ENCODE measurements around the gene GPER1. TPM values are rescaled to one million over a fixed set of nuclear protein-coding genes. Genes with fewer than 3 reads are reported as not detected.

GPER1 gene
- total and polyA plus RNA-seq, 2 donors (not counting 3 experiments of a cell fraction or from before 2014, with no cell fraction given): 0.77 to 2.3 TPM

DNA sequence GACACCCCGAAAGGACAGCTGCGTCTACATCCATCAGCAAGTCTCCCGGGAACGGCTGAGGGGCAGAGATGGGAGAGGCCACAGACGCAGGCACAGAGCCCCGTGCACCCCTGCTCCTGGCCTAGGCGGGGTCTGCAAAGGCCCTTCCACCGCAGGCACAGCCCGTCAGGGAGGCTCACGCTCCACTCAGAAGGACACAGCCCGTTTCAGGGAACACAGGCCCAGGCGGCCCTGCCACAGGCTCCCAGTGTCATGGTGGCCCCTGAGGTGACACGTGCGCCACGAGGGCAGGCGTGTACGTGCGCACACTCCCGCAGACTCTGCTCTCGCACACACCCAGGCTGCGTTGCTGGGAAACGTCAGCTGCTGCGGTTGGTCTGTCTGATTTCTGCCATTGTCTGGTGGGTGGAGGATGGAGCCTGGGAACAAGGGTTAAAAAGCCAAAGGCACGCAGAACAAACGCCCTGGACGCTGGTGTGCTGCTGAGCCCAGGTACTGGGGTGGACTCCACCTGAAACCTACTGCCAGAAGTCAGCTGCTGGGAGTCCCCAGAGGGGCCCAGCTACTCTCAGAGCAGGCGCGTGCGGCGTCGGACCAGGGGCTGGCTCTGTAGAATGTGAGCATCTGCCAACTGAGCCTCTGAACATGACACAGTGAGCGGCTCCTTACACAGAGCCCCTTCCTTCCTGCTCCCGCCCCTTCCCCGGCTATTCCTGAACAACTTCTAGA, 13.1 kb downstream of the GPER1 start:
- H3K27me3 ChIP-seq (ENCODE audit: control insufficient read depth in 2 of 2, insufficient read depth in 2 of 2, low read length in 2 of 2): no peaks in the 10 kb centered on the region
- H3K27ac ChIP-seq (ENCODE audit: insufficient read depth, low read depth, low read length): no peak overlapping the region
- H4K20me1 ChIP-seq (replicated peaks; ENCODE audit: control insufficient read depth, extremely low read depth, insufficient read depth, low read length): no peaks in the 10 kb centered on the region
- BruUV-seq (replicated peaks): no TSS peak
- ChIA-PET POLR2A (no interaction called here), CTCF (interaction anchor here (0.9 to 3.6 kb wide), 11 partner anchors 11 to 108 kb away, joined by 3 to 24 read pairs (median 6); partner anchors contain the start of gene GPER1)
- H3K4me3 ChIP-seq (replicated peaks in 1 of 3; ENCODE audit: insufficient read depth in 1 of 3, low read depth in 1 of 3, low read length in 3 of 3): no peak overlapping the region
- H3K79me2 ChIP-seq (ENCODE audit: control insufficient read depth, insufficient read depth, low read length): peaks cover 1% of the 10 kb centered on the region
- no peaks in the 10 kb centered on the region for H3K9me3 ChIP-seq (replicated peaks; ENCODE audit: control insufficient read depth, insufficient read depth, low read length)
- DNase-seq (ENCODE audit: low read depth, low spot score): peak; percentile 18
- H3K36me3 ChIP-seq (ENCODE audit: control insufficient read depth in 2 of 2, extremely low read depth in 1 of 2, insufficient read depth in 2 of 2, low read length in 2 of 2): no peaks in the 10 kb centered on the region
- H3K9me1 ChIP-seq (replicated peaks; ENCODE audit: control insufficient read depth, extremely low read depth, insufficient read depth, low read length): no peaks in the 10 kb centered on the region
- intact Hi-C loops (cut with micrococcal nuclease) (no loop called here), dilution Hi-C loops (cut with MboI; ENCODE audit: extremely low pct_ligation_motif_present, low sequenced_read_pairs) (no loop called here)
- no peak overlapping the region for H2AFZ ChIP-seq (ENCODE audit: low read depth, low read length)
- TF ChIP-seq POLR2AphosphoS5 (IDR thresholded peaks at IDR 0.05; ENCODE audit: insufficient read depth, low read depth, low read length) (no peak), FOS (IDR thresholded peaks at IDR 0.05; ENCODE audit: borderline replicate concordance, insufficient read depth, low read length) (no peak), MYC (IDR thresholded peaks at IDR 0.05; ENCODE audit: low read depth, low read length) (no peak), JUN (IDR thresholded peaks at IDR 0.05; ENCODE audit: borderline replicate concordance, insufficient read depth, insufficient read length, low read depth) (no peak), POLR2A (IDR thresholded peaks at IDR 0.05; ENCODE audit: low read depth, low read length) (no peak), EZH2 (IDR thresholded peaks at IDR 0.05; ENCODE audit: borderline replicate concordance, low read depth, low read length, severe bottlenecking) (no peak), GATA2 (IDR thresholded peaks at IDR 0.05; ENCODE audit: insufficient read depth, insufficient read length, low read depth, low read length) (no peak)
- TF ChIP-seq, protein P1, sequence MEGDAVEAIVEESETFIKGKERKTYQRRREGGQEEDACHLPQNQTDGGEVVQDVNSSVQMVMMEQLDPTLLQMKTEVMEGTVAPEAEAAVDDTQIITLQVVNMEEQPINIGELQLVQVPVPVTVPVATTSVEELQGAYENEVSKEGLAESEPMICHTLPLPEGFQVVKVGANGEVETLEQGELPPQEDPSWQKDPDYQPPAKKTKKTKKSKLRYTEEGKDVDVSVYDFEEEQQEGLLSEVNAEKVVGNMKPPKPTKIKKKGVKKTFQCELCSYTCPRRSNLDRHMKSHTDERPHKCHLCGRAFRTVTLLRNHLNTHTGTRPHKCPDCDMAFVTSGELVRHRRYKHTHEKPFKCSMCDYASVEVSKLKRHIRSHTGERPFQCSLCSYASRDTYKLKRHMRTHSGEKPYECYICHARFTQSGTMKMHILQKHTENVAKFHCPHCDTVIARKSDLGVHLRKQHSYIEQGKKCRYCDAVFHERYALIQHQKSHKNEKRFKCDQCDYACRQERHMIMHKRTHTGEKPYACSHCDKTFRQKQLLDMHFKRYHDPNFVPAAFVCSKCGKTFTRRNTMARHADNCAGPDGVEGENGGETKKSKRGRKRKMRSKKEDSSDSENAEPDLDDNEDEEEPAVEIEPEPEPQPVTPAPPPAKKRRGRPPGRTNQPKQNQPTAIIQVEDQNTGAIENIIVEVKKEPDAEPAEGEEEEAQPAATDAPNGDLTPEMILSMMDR (IDR thresholded peaks at IDR 0.05; ENCODE audit: extremely low read depth in 1 of 2, insufficient read depth in 1 of 2, low read depth in 1 of 2, low read length in 2 of 2): no peak
- TF ChIP-seq, protein P2, sequence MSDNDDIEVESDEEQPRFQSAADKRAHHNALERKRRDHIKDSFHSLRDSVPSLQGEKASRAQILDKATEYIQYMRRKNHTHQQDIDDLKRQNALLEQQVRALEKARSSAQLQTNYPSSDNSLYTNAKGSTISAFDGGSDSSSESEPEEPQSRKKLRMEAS (IDR thresholded peaks at IDR 0.05; ENCODE audit: insufficient read depth, insufficient read length): no peak
- no peak for FAIRE-seq
- H3K9ac ChIP-seq (replicated peaks; ENCODE audit: extremely low read depth, insufficient read depth, low read length): no peak overlapping the region
- no peak overlapping the region for H3K4me2 ChIP-seq (ENCODE audit: insufficient read depth, low read length)
- peaks cover 19% of the 10 kb centered on the region for H3K4me1 ChIP-seq (ENCODE audit: control insufficient read depth, extremely low read depth, insufficient read depth, low read length)
